B cell (primary cell): ENCODE results near the gene NYNRIN. TPM values are rescaled to one million over a fixed set of nuclear protein-coding genes. Genes with fewer than 3 reads are reported as not detected.

Source experiments
- ATAC-seq: fragments of 200-7000 bp; cut with Tn5 transposase; one replicate; pipeline ENCODE4 v1.10.0; 2021; ENCODE audit warnings: low read depth, mild to moderate bottlenecking, moderate number of reproducible peaks, moderate library complexity
- CTCF ChIA-PET: fragments of 350-600 bp; sonication (Branson Sonifier 250); formaldehyde crosslinking; loops from one replicate; lab custom pipeline; 2021; ENCODE audit warnings: antibody characterized with exemption, inconsistent platforms; lab: Charles Lee
- POLR2A ChIA-PET: fragments of 350-600 bp; sonication (Branson Sonifier 250); formaldehyde crosslinking; loops from one replicate; lab custom pipeline; 2021; ENCODE audit warnings: antibody characterized with exemption; lab: Charles Lee
- DNase-seq: peaks from one replicate; pipeline ENCODE4 v3.0.0; 2013
- H2AFZ ChIP-seq: 2 replicates; pipeline ENCODE4 v1.6.1; 2012; ENCODE audit warnings: mild to moderate bottlenecking, low read depth, low read length; ENCODE audit not compliant: insufficient read depth, poor library complexity, severe bottlenecking
- H3K27ac ChIP-seq, 2 donors: 1 replicate in 1 of 2; 2 replicates in 1 of 2; pipeline ENCODE4 v1.5.1; 2012 to 2013; ENCODE audit warnings: low read length in 2 of 2, mild to moderate bottlenecking in 2 of 2, moderate library complexity in 1 of 2
- H3K27me3 ChIP-seq, 4 experiments: fragments of 200-600 bp in 1 of 4; sonication (generic) in 1 of 4; replicated peaks in 1 of 4; 1 replicate in 2 of 4; 2 replicates in 2 of 4; pipeline versions ENCODE4 v1.6.1 to v1.7.0; 2013 to 2016; ENCODE audit warnings: low read length in 3 of 4, mild to moderate bottlenecking in 2 of 4, mixed read lengths in 1 of 4, moderate library complexity in 1 of 4; ENCODE audit not compliant: insufficient read depth in 4 of 4, control insufficient read depth in 3 of 4; ENCODE audit errors: control extremely low read depth in 1 of 4
- H3K36me3 ChIP-seq, 2 experiments: replicated peaks in 1 of 2; 1 replicate in 1 of 2; 2 replicates in 1 of 2; pipeline versions ENCODE4 v1.6.1 to v1.7.1; 2013; ENCODE audit warnings: low read length in 1 of 2; ENCODE audit not compliant: insufficient read depth in 2 of 2, control insufficient read depth in 1 of 2; ENCODE audit errors: control extremely low read depth in 1 of 2, extremely low read depth in 1 of 2
- H3K4me1 ChIP-seq, 2 donors: fragments of 200-600 bp in 1 of 2; sonication (generic) in 1 of 2; 1 replicate in 1 of 2; 2 replicates in 1 of 2; pipeline versions ENCODE4 v1.5.1 to v1.6.1; 2013 to 2017; ENCODE audit warnings: low read length in 2 of 2; ENCODE audit not compliant: control insufficient read depth in 2 of 2, insufficient read depth in 2 of 2
- H3K4me2 ChIP-seq: replicated peaks from 2 replicates; pipeline ENCODE3; 2012; ENCODE audit warnings: mild to moderate bottlenecking, low read depth, low read length; ENCODE audit not compliant: poor library complexity, severe bottlenecking
- H3K4me3 ChIP-seq, 5 experiments: fragments of 200-600 bp in 1 of 5; sonication (generic) in 1 of 5; 1 replicate in 3 of 5; 2 replicates in 2 of 5; pipeline versions ENCODE4 v1.5.1 to v1.7.0; 2011 to 2016; ENCODE audit warnings: low read length in 4 of 5, mild to moderate bottlenecking in 4 of 5, low read depth in 2 of 5, control low read depth in 1 of 5, moderate library complexity in 1 of 5; ENCODE audit not compliant: insufficient read depth in 1 of 5; ENCODE audit errors: control extremely low read depth in 1 of 5, extremely low read depth in 1 of 5
- H3K79me2 ChIP-seq: fragments of 200-600 bp; sonication (generic); one replicate; pipeline ENCODE4 v1.6.0; 2016; ENCODE audit warnings: low read length; ENCODE audit not compliant: control insufficient read depth, insufficient read depth
- H3K9ac ChIP-seq: fragments of 200-600 bp; sonication (generic); 2 replicates; pipeline ENCODE4 v1.6.1; 2017; ENCODE audit warnings: mild to moderate bottlenecking, low read length, moderate library complexity
- H3K9me3 ChIP-seq, 3 donors: one replicate each; pipeline versions ENCODE4 v1.6.1 to v1.7.1; 2013; ENCODE audit warnings: low read length in 2 of 3; ENCODE audit not compliant: control insufficient read depth in 2 of 3, insufficient read depth in 1 of 3; ENCODE audit errors: control extremely low read depth in 1 of 3
- H4K20me1 ChIP-seq: 2 replicates; pipeline ENCODE4 v1.6.0; 2012; ENCODE audit warnings: mild to moderate bottlenecking, low read length; ENCODE audit not compliant: insufficient read depth, control insufficient read depth, poor library complexity, severe bottlenecking
- H3K27ac Mint-ChIP-seq: one replicate; pipeline ENCODE4 v1.8.0; 2021; ENCODE audit warnings: mixed read lengths
- H3K27me3 Mint-ChIP-seq: one replicate; pipeline ENCODE4 v1.8.0; 2021; ENCODE audit warnings: mixed read lengths
- H3K4me1 Mint-ChIP-seq: one replicate; pipeline ENCODE4 v1.8.0; 2021; ENCODE audit warnings: mixed read lengths
- H3K4me3 Mint-ChIP-seq: one replicate; pipeline ENCODE4 v1.8.0; 2021; ENCODE audit warnings: mixed read lengths
- H3K9me3 Mint-ChIP-seq: one replicate; pipeline ENCODE4 v1.8.0; 2022; ENCODE audit warnings: mixed read lengths; ENCODE audit not compliant: insufficient read depth
- CTCF ChIP-seq: fragments of 200-600 bp; IDR thresholded peaks from one replicate; pipeline ENCODE4 v1.8.0; 2022; ENCODE audit warnings: antibody characterized with exemption, mild to moderate bottlenecking
- EZH2 ChIP-seq: IDR thresholded peaks from 2 replicates; pipeline ENCODE4 v1.6.1; 2012; ENCODE audit warnings: borderline replicate concordance, low read depth, mild to moderate bottlenecking, moderate library complexity, low read length; ENCODE audit not compliant: insufficient read depth, poor library complexity, severe bottlenecking
- WGBS: methylation state at CpG from one replicate; pipeline ENCODE4 v1.1.5; 2013; ENCODE audit warnings: missing lambda C conversion rate; ENCODE audit not compliant: insufficient coverage; 5-methylcytosine and 5-hydroxymethylcytosine counted together
- intact Hi-C: fragments of 100-400 bp; cut with micrococcal nuclease; formaldehyde crosslinking; loops from one replicate; pipeline ENCODE4 v1.10.0; 2022
- polyA plus RNA-seq: library from polyadenylated mRNA; depleted of rRNA; stranded (reverse); fragments of >200 nt; gene quantifications from 2 replicates; pipeline ENCODE4 v1.2.3, GENCODE V29; 2012
- total RNA-seq, 2 donors: library from RNA; stranded (reverse); fragments of 120-200 nt in 1 of 2; gene quantifications; 1 replicate in 1 of 2; 2 replicates in 1 of 2; pipeline versions ENCODE4 v1.2.3 to v1.2.4, GENCODE V29; 2013 to 2022

Gene NYNRIN
- total and polyA plus RNA-seq, 2 donors (not counting 1 experiment from before 2014, with no cell fraction given): 0.04 to 0.34 TPM

GRCh38 chr14:24395609-24396582, 2.9 kb upstream of the NYNRIN start:
- Mint-ChIP-seq H3K9me3 (no peaks in the 10 kb centered on the region), H3K27ac (no peak overlapping the region), H3K27me3 (peaks cover 21% of the 10 kb centered on the region), H3K4me1 (peaks cover 11% of the 10 kb centered on the region), H3K4me3 (no peak overlapping the region)
- DNase-seq: no peak
- Histone ChIP-seq H3K4me2 (no peak overlapping the region), H3K27me3 (peaks cover 0 to 18% (median 1%) of the 10 kb centered on the region in 4 experiments), H3K79me2 (no peaks in the 10 kb centered on the region), H2AFZ (no peak overlapping the region), H4K20me1 (no peaks in the 10 kb centered on the region), H3K9me3 (no peaks in the 10 kb centered on the region), H3K36me3 (no peaks in the 10 kb centered on the region), H3K4me1 (peaks cover 9 to 12% of the 10 kb centered on the region in 2 donors), H3K4me3 (no peak overlapping the region), H3K27ac (no peak overlapping the region), H3K9ac (no peak overlapping the region)
- CTCF ChIA-PET: interaction anchor here (0.7 to 1.8 kb wide), 7 partner anchors 13 to 64 kb away, joined by 3 to 6 read pairs (median 5); no protein-coding TSS in a partner anchor
- no peak for ATAC-seq
- intact Hi-C loops: no loop called here
- no peak for TF ChIP-seq CTCF
- TF ChIP-seq EZH2: no peak
- POLR2A ChIA-PET: no interaction called here
- 14% methylated on average over 2 of the region's 8 CpGs for WGBS
